Gastrocnemius medialis (tissue), 4 donors: ENCODE results near the gene ATXN7.

Source experiments
- CTCF ChIP-seq, 5 experiments: fragments of 450-650 bp in 3 of 5; fragments of 200-600 bp in 2 of 5; sonication (generic) in 2 of 5; IDR thresholded peaks in 4 of 5; conservative IDR thresholded peaks in 1 of 5; 1 replicate in 4 of 5; 2 replicates in 1 of 5; pipeline ENCODE4 v1.5.1; 2016 to 2019; ENCODE audit warnings: antibody characterized with exemption in 5 of 5, mild to moderate bottlenecking in 3 of 5, moderate library complexity in 3 of 5
- POLR2A ChIP-seq, 2 donors: fragments of 450-650 bp; IDR thresholded peaks; one replicate each; pipeline ENCODE4 v1.6.1; 2017; ENCODE audit warnings: antibody characterized with exemption in 2 of 2, mild to moderate bottlenecking in 2 of 2, moderate library complexity in 2 of 2

DNA sequence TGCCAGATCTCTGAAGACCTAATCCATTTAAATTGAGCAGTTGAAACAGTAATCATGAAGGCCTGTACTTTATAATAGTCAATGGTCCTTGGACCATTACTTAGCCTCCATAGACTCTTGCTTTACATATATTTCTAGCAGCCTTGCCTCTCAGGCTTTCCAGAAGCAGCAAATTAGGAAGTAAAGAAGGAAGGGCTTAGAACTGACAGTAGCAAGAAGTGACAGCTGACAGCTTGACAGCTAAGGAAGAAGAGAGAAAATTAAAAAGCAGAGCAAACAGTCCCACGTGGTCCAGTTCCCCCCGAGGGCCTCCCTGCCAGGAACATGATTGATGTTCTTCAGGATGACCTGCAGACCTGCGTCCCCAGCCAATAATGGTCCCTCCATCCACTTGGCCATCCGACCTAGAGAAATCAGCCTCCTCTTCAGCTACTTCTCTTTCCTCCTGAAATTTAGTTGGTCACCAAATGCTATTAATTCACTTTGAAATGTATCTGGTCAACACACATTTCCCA is 174.6 kb downstream of the ATXN7 start:
- TF ChIP-seq POLR2A (IDR thresholded peaks at IDR 0.05): no peak
- TF ChIP-seq CTCF (IDR thresholded peaks at IDR 0.05 in 4 of 5, conservative IDR thresholded peaks at IDR 0.05 in 1 of 5): no peak
